Transverse colon (tissue), 4 donors: Measurements from ENCODE around the gene SVIL. TPM values are rescaled to one million over a fixed set of nuclear protein-coding genes. Genes with fewer than 3 reads are reported as not detected.

Experiments used
- DNase-seq: peaks from one replicate; pipeline ENCODE4 v3.0.0-alpha.2; 2019
- H3K27ac ChIP-seq, 4 donors: fragments of 200-600 bp; sonication (generic); 2 replicates each; pipeline ENCODE4 v1.5.1; 2016 to 2018; ENCODE audit warnings: inconsistent platforms in 4 of 4
- H3K27me3 ChIP-seq: fragments of 200-600 bp; sonication (generic); 2 replicates; pipeline ENCODE4 v1.5.1; 2017; ENCODE audit warnings: inconsistent platforms
- H3K36me3 ChIP-seq, 4 donors: fragments of 200-600 bp; sonication (generic); 2 replicates each; pipeline ENCODE4 v1.5.1; 2017 to 2019; ENCODE audit warnings: inconsistent platforms in 4 of 4
- H3K4me1 ChIP-seq, 4 donors: fragments of 200-600 bp; sonication (generic); 2 replicates each; pipeline ENCODE4 v1.5.1; 2017 to 2020; ENCODE audit warnings: inconsistent platforms in 4 of 4
- H3K4me3 ChIP-seq, 4 donors: fragments of 200-600 bp; sonication (generic); 1 replicate in 1 of 4; 2 replicates in 3 of 4; pipeline versions ENCODE4 v1.5.1 to v1.6.1; 2017 to 2019; ENCODE audit warnings: inconsistent platforms in 4 of 4
- H3K9me3 ChIP-seq, 2 donors: fragments of 200-600 bp; sonication (generic); 2 replicates each; pipeline ENCODE4 v1.5.1; 2017 to 2019; ENCODE audit warnings: inconsistent platforms in 2 of 2
- EP300 ChIP-seq: sonication (generic); formaldehyde crosslinking; IDR thresholded peaks from one replicate; pipeline ENCODE4 v1.6.1; 2017; ENCODE audit warnings: antibody characterized with exemption, low read depth
- POLR2A ChIP-seq: fragments of 450-650 bp; IDR thresholded peaks from one replicate; pipeline ENCODE4 v1.6.1; 2016; ENCODE audit warnings: antibody characterized with exemption, mild to moderate bottlenecking, moderate library complexity
- POLR2AphosphoS5 ChIP-seq, 3 donors: sonication (generic); formaldehyde crosslinking; IDR thresholded peaks; one replicate each; pipeline ENCODE4 v1.6.1; 2016; ENCODE audit warnings: antibody characterized with exemption in 3 of 3
- WGBS, 2 donors: methylation state at CpG; one replicate each; pipeline ENCODE4 v1.1.5; 2018; ENCODE audit warnings: low coverage in 1 of 2; 5-methylcytosine and 5-hydroxymethylcytosine counted together
- in situ Hi-C, 4 donors: fragments of 200-750 bp; cut with MboI; loops; one replicate each; pipeline versions ENCODE4 v1.15.0 to v1.15.1; 2017; ENCODE audit warnings: low sequenced_read_pairs in 3 of 4, low pct_ligation_motif_present in 1 of 4, low pct_unique_long_range_greater_than_20kb in 1 of 4
- intact Hi-C: fragments of 100-400 bp; cut with DNase I; formaldehyde crosslinking; loops from one replicate; pipeline ENCODE4 v1.15.1; 2023; ENCODE audit warnings: low total_unique reads
- total RNA-seq, 4 donors: library from RNA; depleted of rRNA; stranded (reverse); fragments of >200 nt; gene quantifications; one replicate each; pipeline ENCODE4 v1.1.0, GENCODE V29; 2016
- TF ChIP-seq, protein P1 (sequence below), 5 experiments: fragments of 200-600 bp in 3 of 5; fragments of 450-650 bp in 2 of 5; sonication (generic) in 3 of 5; IDR thresholded peaks; 1 replicate in 2 of 5; 2 replicates in 3 of 5; pipeline ENCODE4 v1.5.1; 2016 to 2017; ENCODE audit warnings: antibody characterized with exemption in 5 of 5, inconsistent platforms in 3 of 5, mild to moderate bottlenecking in 2 of 5, moderate library complexity in 1 of 5

SVIL gene
- total RNA-seq, 4 donors from 2014 or later = 146 to 192 (median 156) TPM

- in situ Hi-C loops = no loop called here
- 93% methylated on average over 19 of the region's 19 CpGs; no CpG with 5 or more reads in 1 of the 2 donors for WGBS, 2 donors
- Histone ChIP-seq H3K36me3 (peaks cover 0 to 19% (median 6%) of the 10 kb centered on the region in 4 donors), H3K27me3 (no peaks in the 10 kb centered on the region), H3K4me3 (no peak overlapping the region), H3K9me3 (no peaks in the 10 kb centered on the region), H3K4me1 (peaks cover 19 to 40% (median 30%) of the 10 kb centered on the region in 4 donors), H3K27ac (no peak overlapping the region)
- DNase-seq = no peak
- intact Hi-C loops = no loop called here
- TF ChIP-seq, protein P1, sequence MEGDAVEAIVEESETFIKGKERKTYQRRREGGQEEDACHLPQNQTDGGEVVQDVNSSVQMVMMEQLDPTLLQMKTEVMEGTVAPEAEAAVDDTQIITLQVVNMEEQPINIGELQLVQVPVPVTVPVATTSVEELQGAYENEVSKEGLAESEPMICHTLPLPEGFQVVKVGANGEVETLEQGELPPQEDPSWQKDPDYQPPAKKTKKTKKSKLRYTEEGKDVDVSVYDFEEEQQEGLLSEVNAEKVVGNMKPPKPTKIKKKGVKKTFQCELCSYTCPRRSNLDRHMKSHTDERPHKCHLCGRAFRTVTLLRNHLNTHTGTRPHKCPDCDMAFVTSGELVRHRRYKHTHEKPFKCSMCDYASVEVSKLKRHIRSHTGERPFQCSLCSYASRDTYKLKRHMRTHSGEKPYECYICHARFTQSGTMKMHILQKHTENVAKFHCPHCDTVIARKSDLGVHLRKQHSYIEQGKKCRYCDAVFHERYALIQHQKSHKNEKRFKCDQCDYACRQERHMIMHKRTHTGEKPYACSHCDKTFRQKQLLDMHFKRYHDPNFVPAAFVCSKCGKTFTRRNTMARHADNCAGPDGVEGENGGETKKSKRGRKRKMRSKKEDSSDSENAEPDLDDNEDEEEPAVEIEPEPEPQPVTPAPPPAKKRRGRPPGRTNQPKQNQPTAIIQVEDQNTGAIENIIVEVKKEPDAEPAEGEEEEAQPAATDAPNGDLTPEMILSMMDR (IDR thresholded peaks at IDR 0.05) = no peak
- TF ChIP-seq POLR2A (no peak), POLR2AphosphoS5 (IDR thresholded peaks at IDR 0.05) (no peak), EP300 (no peak)
Observed at GRCh38 chr10:29532256-29532878, 102.4 kb downstream of the SVIL start.

DNA sequence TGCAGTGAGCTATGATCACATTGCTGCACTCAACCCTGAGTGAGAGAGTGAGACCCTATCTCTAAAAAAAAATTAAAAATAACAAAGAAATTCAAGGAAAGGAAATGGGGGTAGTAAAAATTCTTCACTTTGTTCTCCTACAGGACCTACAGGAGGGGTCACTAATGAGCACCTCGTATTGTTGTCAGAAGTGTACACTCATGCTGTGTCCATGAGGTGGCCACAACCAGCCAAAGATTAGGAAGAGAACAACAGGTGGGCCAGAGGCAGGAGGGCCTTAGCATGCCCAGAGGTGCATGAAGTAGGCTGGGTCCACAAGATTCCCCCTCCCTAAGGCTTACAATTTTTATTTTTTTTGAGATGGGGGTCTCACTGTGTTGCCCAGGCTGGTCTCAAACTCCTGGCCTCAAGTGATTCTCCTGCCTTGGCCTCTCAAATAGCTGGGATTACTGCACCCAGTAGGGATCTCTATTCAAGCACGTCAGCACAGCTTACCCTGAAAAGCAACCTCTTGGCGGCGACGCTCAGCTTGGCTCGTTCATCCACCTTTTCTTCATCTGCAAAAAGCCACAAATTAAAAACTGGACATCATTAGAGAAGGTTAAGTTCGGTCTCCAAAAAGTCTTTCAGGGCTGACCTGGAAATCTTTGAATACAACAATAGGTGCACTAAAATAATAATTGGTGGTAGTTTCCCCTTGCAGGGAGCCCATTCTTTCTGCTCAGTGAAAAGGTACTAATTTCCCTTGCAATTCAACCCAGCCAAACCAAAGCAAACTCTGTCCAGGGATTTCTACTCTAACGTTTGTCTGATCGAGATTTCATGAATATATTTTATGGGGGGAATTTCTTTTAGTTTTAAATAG is 104.4 kb downstream of the SVIL start:
- in situ Hi-C loops (no loop called here), intact Hi-C loops (no loop called here)
- 40 to 83% methylated on average over 2 to 9 of the region's 9 CpGs for WGBS, 2 donors
- H3K9me3 ChIP-seq = no peaks in the 10 kb centered on the region
- H3K4me1 ChIP-seq = peaks cover under 1 to 21% (median 10%) of the 10 kb centered on the region in 4 donors
- TF ChIP-seq, protein P1 (IDR thresholded peaks at IDR 0.05) = no peak
- TF ChIP-seq POLR2A = no peak
- no peak for TF ChIP-seq EP300
- no peak for TF ChIP-seq POLR2AphosphoS5 (IDR thresholded peaks at IDR 0.05)
- DNase-seq = no peak
- no peaks in the 10 kb centered on the region for H3K27me3 ChIP-seq
- H3K4me3 ChIP-seq = no peak overlapping the region
- H3K36me3 ChIP-seq = peaks cover 0 to 22% (median 6%) of the 10 kb centered on the region in 4 donors
- no peak overlapping the region for H3K27ac ChIP-seq

GRCh38 chr10:29529146-29529545 is 105.6 kb downstream of the SVIL start:
- H3K27me3 ChIP-seq = no peaks in the 10 kb centered on the region
- peaks cover 0 to 20% (median 8%) of the 10 kb centered on the region in 4 donors for H3K4me1 ChIP-seq
- in situ Hi-C loops (no loop called here), intact Hi-C loops (no loop called here)
- peaks cover 0 to 22% (median 6%) of the 10 kb centered on the region in 4 donors for H3K36me3 ChIP-seq
- DNase-seq = no peak
- H3K27ac ChIP-seq = no peak overlapping the region
- H3K9me3 ChIP-seq = no peaks in the 10 kb centered on the region
- WGBS, 2 donors = 82 to 93% methylated on average over 6 of the region's 6 CpGs
- no peak overlapping the region for H3K4me3 ChIP-seq
- TF ChIP-seq POLR2A = no peak
- TF ChIP-seq EP300 = no peak
- TF ChIP-seq, protein P1 (IDR thresholded peaks at IDR 0.05) = no peak

DNA sequence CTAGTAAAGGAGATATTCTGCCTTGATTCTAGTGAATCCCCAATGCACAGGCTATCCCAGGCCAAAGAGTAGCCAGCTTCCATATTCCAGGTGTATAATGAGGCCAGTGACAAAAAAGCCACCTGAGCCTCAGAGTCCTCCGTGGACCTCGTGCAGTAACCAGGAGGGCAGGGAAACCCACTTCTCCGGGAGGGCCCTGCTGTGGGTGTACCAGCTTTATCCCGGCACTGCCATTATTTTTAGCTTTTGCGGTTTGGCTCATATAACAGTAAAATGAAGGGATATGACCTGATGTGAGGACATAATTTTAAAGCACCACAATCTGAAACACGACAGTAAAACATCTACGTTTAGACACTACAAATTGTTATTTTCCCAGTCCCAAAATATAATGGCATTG is 109.0 kb downstream of the SVIL start:
- in situ Hi-C loops (no loop called here), intact Hi-C loops (no loop called here)
- peaks cover 0 to 43% (median 14%) of the 10 kb centered on the region in 4 donors for H3K36me3 ChIP-seq
- no peaks in the 10 kb centered on the region for H3K27me3 ChIP-seq
- no peak overlapping the region for H3K4me3 ChIP-seq
- peaks cover 0 to 27% (median 18%) of the 10 kb centered on the region in 4 donors for H3K4me1 ChIP-seq
- no peaks in the 10 kb centered on the region for H3K9me3 ChIP-seq
- peak overlapping the region in 1 of 4 donors; percentile 81 for H3K27ac ChIP-seq
- WGBS, 2 donors = 38 to 80% methylated on average over 2 to 7 of the region's 7 CpGs
- DNase-seq = no peak
- TF ChIP-seq POLR2A = no peak
- no peak for TF ChIP-seq POLR2AphosphoS5 (IDR thresholded peaks at IDR 0.05)
- TF ChIP-seq, protein P1 (IDR thresholded peaks at IDR 0.05) = no peak
- TF ChIP-seq EP300 = no peak
